ENCODE data around the gene GP5.

GP5 gene

DNA sequence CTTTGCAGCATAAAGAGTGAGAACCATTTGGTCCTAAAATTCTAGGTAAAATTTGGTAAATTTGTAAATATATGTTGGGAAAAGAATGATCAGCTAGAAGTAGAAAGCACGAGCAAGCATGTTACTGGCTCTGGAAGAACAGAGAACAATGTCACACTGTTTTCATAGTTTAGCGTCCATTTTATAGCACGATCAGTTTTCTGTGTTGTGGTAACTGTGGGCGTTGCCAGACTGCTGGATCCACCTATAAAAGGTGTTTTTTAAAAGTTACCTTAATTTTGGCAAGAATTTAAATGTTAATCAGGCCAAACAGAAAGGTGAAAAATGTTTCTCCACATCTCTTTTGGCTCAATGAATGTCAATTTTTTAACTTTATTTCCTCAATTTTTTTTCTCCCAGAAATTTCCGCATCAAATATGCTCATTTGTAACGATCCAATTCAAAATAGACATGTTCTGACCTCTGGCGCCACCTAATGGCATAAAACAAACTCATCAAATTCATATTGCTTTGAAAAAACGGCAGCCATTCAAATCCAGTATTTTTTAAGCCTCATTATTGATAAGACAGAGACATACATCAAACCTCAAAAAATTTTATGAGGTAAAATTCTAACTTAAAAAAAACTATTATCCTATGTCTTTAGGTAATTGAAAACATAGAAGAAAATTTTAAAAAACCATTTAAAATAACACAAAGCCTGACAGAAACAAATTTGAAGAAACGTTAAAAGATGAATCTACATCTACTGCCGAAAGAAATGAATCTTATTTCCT lies 5.5 kb upstream of the GP5 start:
- TF ChIP-seq CTCF (IDR thresholded peaks at IDR 0.05; ENCODE audit: low read depth, low read length), result peak; percentile 75
- Histone ChIP-seq H3K9me3 (no peaks in the 10 kb centered on the region), H3K4me1 (no peaks in the 10 kb centered on the region), H3K36me3 (peaks cover 16% of the 10 kb centered on the region), H3K27me3 (no peaks in the 10 kb centered on the region), H3K4me3 (ENCODE audit: low read depth, low read length) (no peak overlapping the region)
- DNase-seq, result peak; percentile 60

GRCh38 chr3:194401868-194402329 lies 2.8 kb upstream of the GP5 start:
- no peak for DNase-seq
- no peak for TF ChIP-seq CTCF (IDR thresholded peaks at IDR 0.05; ENCODE audit: low read depth, low read length)
- H3K4me3 ChIP-seq (ENCODE audit: low read depth, low read length), result no peak overlapping the region
- H3K4me1 ChIP-seq, result no peaks in the 10 kb centered on the region
- no peaks in the 10 kb centered on the region for H3K9me3 ChIP-seq
- H3K27me3 ChIP-seq, result no peaks in the 10 kb centered on the region
- peaks cover 10% of the 10 kb centered on the region for H3K36me3 ChIP-seq

- Histone ChIP-seq H3K4me3 (ENCODE audit: low read depth, low read length) (no peak overlapping the region), H3K4me1 (no peaks in the 10 kb centered on the region), H3K9me3 (no peaks in the 10 kb centered on the region), H3K27me3 (no peaks in the 10 kb centered on the region), H3K36me3 (peaks cover 10% of the 10 kb centered on the region)
- DNase-seq, result no peak
- no peak for TF ChIP-seq CTCF (IDR thresholded peaks at IDR 0.05; ENCODE audit: low read depth, low read length)
These were observed 2.3 kb upstream of the GP5 start for GRCh38 chr3:194401346-194401745.

- no peak overlapping the region for H3K4me3 ChIP-seq (ENCODE audit: low read depth, low read length)
- H3K27me3 ChIP-seq, result no peaks in the 10 kb centered on the region
- no peak for DNase-seq
- H3K4me1 ChIP-seq, result no peaks in the 10 kb centered on the region
- no peak for TF ChIP-seq CTCF (IDR thresholded peaks at IDR 0.05; ENCODE audit: low read depth, low read length)
- no peaks in the 10 kb centered on the region for H3K9me3 ChIP-seq
- peaks cover 6% of the 10 kb centered on the region for H3K36me3 ChIP-seq
These were observed 877 bp upstream of the GP5 start for GRCh38 chr3:194399874-194400411.

DNA sequence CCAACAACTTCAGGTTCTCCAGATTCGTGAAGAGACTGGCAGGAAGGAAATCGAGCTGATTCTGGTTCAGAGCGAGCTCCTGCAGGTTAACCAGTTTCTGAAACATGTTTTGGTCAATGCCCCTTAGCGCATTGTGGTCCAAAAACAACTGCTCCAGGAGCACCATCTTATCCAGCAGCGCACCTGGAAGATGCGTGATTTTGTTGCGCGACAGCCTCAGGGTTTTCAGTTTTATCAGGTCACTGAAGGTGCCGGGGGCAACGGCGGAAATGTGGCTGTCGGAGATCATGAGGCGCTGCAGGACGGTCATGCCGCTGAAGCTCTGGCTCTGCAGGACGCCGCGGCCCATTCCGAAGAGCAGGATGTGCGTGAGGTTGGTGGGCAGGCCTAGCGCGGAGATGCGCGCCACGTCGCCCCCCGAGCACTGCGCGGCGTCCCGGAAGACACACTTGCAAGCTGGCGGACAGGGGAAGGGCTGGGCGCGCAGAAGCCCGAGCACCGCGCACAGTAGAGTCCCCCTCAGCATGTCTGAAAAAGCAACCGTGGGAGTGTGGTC lies 1.2 kb downstream of the GP5 start:
- H3K4me3 ChIP-seq (ENCODE audit: low read depth, low read length), result peak overlapping the region; percentile 40
- no peaks in the 10 kb centered on the region for H3K4me1 ChIP-seq
- no peaks in the 10 kb centered on the region for H3K36me3 ChIP-seq
- no peak for TF ChIP-seq CTCF (IDR thresholded peaks at IDR 0.05; ENCODE audit: low read depth, low read length)
- peak; percentile 36 for DNase-seq
- no peaks in the 10 kb centered on the region for H3K27me3 ChIP-seq
- no peaks in the 10 kb centered on the region for H3K9me3 ChIP-seq

All from BE2C (cell line).